Adrenal gland (tissue), 12 donors: ENCODE data around the gene SLC1A7. TPM values are rescaled to one million over a fixed set of nuclear protein-coding genes. Genes with fewer than 3 reads are reported as not detected.

Experiments used
- DNase-seq, 7 donors: peaks; one replicate each; pipeline ENCODE4 v3.0.0-alpha.2; 2019 to 2020
- H3K27ac ChIP-seq, 5 donors: fragments of 200-600 bp; sonication (generic) in 4 of 5; 1 replicate in 3 of 5; 2 replicates in 2 of 5; pipeline versions ENCODE4 v1.5.1 to v1.8.0; 2016 to 2020; ENCODE audit warnings: mild to moderate bottlenecking in 1 of 5
- H3K27me3 ChIP-seq: fragments of 200-600 bp; 2 replicates; pipeline ENCODE4 v1.8.0; 2021
- H3K36me3 ChIP-seq, 2 donors: fragments of 200-600 bp; replicated peaks in 1 of 2; 1 replicate in 1 of 2; 2 replicates in 1 of 2; pipeline versions ENCODE4 v1.5.1 to v1.8.0; 2018 to 2022
- H3K4me1 ChIP-seq, 2 donors: fragments of 200-600 bp; replicated peaks in 1 of 2; 1 replicate in 1 of 2; 2 replicates in 1 of 2; pipeline versions ENCODE4 v1.5.1 to v1.8.0; 2018 to 2021
- H3K4me3 ChIP-seq, 4 donors: fragments of 200-600 bp; sonication (generic) in 3 of 4; one replicate each; pipeline ENCODE4 v1.5.1; 2016 to 2018
- H3K9me3 ChIP-seq, 3 donors: fragments of 200-600 bp; sonication (generic) in 1 of 3; replicated peaks in 1 of 3; 1 replicate in 2 of 3; 2 replicates in 1 of 3; pipeline versions ENCODE4 v1.5.1 to v1.8.0; 2016 to 2021
- CTCF ChIP-seq, 6 experiments: fragments of 450-650 bp in 4 of 6; fragments of 200-600 bp in 2 of 6; sonication (generic) in 1 of 6; IDR thresholded peaks; 1 replicate in 5 of 6; 2 replicates in 1 of 6; pipeline versions ENCODE4 v1.5.1 to v1.8.0; 2016 to 2021; ENCODE audit warnings: antibody characterized with exemption in 6 of 6, mild to moderate bottlenecking in 2 of 6, moderate library complexity in 1 of 6
- POLR2A ChIP-seq, 2 donors: fragments of 450-650 bp; IDR thresholded peaks; one replicate each; pipeline ENCODE4 v1.6.1; 2017; ENCODE audit warnings: antibody characterized with exemption in 2 of 2, mild to moderate bottlenecking in 2 of 2, moderate library complexity in 1 of 2
- WGBS, 4 donors: extraction: QIAGEN DNeasy Blood & Tissue Kit in 2 of 4; methylation state at CpG; one replicate each; pipeline versions ENCODE4 v1.1.5 to v1.1.7; 2013 to 2017; 5-methylcytosine and 5-hydroxymethylcytosine counted together
- intact Hi-C, 2 donors: fragments of 100-400 bp; cut with DNase I; formaldehyde crosslinking; loops; one replicate each; pipeline versions ENCODE4 v1.14.1 to v1.15.0; 2022 to 2023
- polyA plus RNA-seq, 3 donors: library from polyadenylated mRNA; stranded (reverse); fragments of 200-250 nt in 2 of 3; fragments of 350-450 nt in 1 of 3; fragmentation: Illumina TruSeq in 1 of 3; extraction: RNeasy Lipid Tissue Mini Kit (QIAGEN cat#74804) in 1 of 3; gene quantifications; one replicate each; pipeline ENCODE4 v1.2.3, GENCODE V29; 2013 to 2014
- total RNA-seq, 9 donors: library from RNA; depleted of rRNA in 4 of 9; stranded (reverse); fragments of >200 nt in 4 of 9; fragments of 120-200 nt in 1 of 9; fragmentation: NEBNext Ultra II Directional in 1 of 9; extraction: Animal tissue kit (Norgen Biotek cat#: 25700) in 1 of 9; gene quantifications; one replicate each; pipeline versions ENCODE4 v1.1.0 to v1.2.4, GENCODE V29; 2013 to 2023
- donor health status: healthy with polysubstance abuse.
- donor health status: Bipolar disorder and iron deficiency.
- donor health status: DM: yes; HTN: yes; CAD: no.
- donor health status: DM: no; HTN: no; CAD: no.
- donor health status: DM: no; HTN: no; CAD: no.
- donor health status: DM: yes; HTN: yes; CAD: no.

Gene SLC1A7
- total and polyA plus RNA-seq, 12 donors: 0.05 to 1.6 (median 0.17) TPM; not detected in 7

- no peaks in the 10 kb centered on the region for H3K36me3 ChIP-seq
Observed at GRCh38 chr1:53182716-53183094, 40.3 kb upstream of the SLC1A7 start.

GRCh38 chr1:53182111-53182593 is 39.7 kb upstream of the SLC1A7 start:
- Histone ChIP-seq H3K36me3 (no peaks in the 10 kb centered on the region), H3K4me3 (no peak overlapping the region), H3K27me3 (no peaks in the 10 kb centered on the region), H3K9me3 (no peaks in the 10 kb centered on the region), H3K4me1 (no peaks in the 10 kb centered on the region), H3K27ac (peak overlapping the region in 1 of 5 donors; percentile 27)
- TF ChIP-seq CTCF (IDR thresholded peaks at IDR 0.05) (peak; percentile 78 to 90 (median 84)), POLR2A (IDR thresholded peaks at IDR 0.05) (no peak)
- intact Hi-C loops: no loop called here
- peak; percentile 66 to 93 (median 85) for DNase-seq
- WGBS, 4 donors: 17 to 20% (median 18%) methylated on average over 16 of the region's 16 CpGs

More at GRCh38 chr1:53182716-53183094, 40.3 kb upstream of the SLC1A7 start:
- peak overlapping the region in 1 of 5 donors; percentile 27 for H3K27ac ChIP-seq
- 54 to 70% (median 61%) methylated on average over 3 of the region's 3 CpGs for WGBS, 4 donors
- no peaks in the 10 kb centered on the region for H3K9me3 ChIP-seq
- no peaks in the 10 kb centered on the region for H3K4me1 ChIP-seq
- no peak for DNase-seq
- H3K27me3 ChIP-seq: no peaks in the 10 kb centered on the region
- H3K4me3 ChIP-seq: no peak overlapping the region
- no peak for TF ChIP-seq POLR2A (IDR thresholded peaks at IDR 0.05)
- TF ChIP-seq CTCF (IDR thresholded peaks at IDR 0.05): no peak
- intact Hi-C loops: no loop called here

GRCh38 chr1:53180951-53181350 is 38.5 kb upstream of the SLC1A7 start:
- no peak for DNase-seq
- Histone ChIP-seq H3K36me3 (no peaks in the 10 kb centered on the region), H3K4me3 (no peak overlapping the region), H3K9me3 (no peaks in the 10 kb centered on the region), H3K4me1 (no peaks in the 10 kb centered on the region), H3K27ac (no peak overlapping the region), H3K27me3 (no peaks in the 10 kb centered on the region)
- 88 to 96% (median 91%) methylated on average over 3 to 5 of the region's 5 CpGs for WGBS, 4 donors
- TF ChIP-seq CTCF (IDR thresholded peaks at IDR 0.05) (no peak), POLR2A (IDR thresholded peaks at IDR 0.05) (no peak)
- intact Hi-C loops: no loop called here

GRCh38 chr1:53180226-53180625 is 37.8 kb upstream of the SLC1A7 start:
- DNase-seq: no peak
- Histone ChIP-seq H3K27ac (no peak overlapping the region), H3K4me1 (no peaks in the 10 kb centered on the region), H3K27me3 (no peaks in the 10 kb centered on the region), H3K36me3 (no peaks in the 10 kb centered on the region), H3K4me3 (no peak overlapping the region), H3K9me3 (no peaks in the 10 kb centered on the region)
- intact Hi-C loops: no loop called here
- WGBS, 4 donors: 70 to 86% (median 83%) methylated on average over 2 of the region's 2 CpGs
- TF ChIP-seq CTCF (IDR thresholded peaks at IDR 0.05) (no peak), POLR2A (IDR thresholded peaks at IDR 0.05) (no peak)
